ENCODE data around the gene MED9.

MED9 gene

DNA sequence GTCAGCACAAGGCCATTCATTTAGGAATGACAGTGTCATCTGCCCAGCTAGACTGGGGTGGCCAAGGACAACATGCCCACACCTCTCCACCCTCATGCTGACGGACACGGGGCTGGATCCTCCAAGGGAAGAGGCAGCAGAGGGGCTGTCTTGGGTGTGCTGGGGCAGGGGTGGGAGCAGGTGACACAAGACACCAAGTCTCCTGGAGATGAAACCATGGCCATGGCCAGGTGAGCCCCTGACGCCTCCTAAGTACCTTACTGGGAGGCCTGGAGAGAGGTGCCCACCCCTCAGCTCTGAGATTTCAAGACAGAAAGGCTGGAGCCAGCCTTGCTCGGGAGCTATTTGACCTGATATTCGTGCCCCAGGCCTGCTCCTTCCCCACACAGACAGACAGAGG lies 28.4 kb downstream of the MED9 start:
- DNase-seq = no peak

DNA sequence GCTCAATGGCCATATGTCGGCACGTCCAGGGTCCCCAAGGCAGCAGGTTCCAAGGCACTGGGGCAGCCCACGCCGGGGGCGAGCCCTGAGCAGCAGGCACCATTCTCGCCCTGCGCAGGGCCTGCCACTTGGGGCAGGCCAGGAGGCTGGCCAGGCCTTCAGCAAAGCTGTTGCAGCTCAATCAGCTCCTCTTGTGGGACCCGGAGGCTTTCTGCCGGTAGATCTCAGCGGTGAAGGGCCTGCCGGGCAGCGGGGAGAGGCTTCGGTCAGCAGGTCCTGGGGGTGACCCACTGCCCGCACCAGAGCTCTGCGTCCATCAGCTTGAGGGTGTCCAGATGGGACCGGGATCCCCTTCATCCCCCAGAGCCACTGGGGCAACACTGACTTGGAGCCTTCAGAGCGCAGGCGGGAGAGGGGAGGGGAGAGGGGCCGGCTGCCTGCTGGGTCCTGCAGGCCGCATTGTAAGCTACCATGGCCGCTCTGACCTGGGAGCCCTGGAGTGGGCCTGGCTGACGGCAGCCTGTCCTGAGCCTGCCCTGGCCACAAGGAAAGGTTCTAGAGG lies 28.9 kb downstream of the MED9 start:
- no peak for DNase-seq

DNA sequence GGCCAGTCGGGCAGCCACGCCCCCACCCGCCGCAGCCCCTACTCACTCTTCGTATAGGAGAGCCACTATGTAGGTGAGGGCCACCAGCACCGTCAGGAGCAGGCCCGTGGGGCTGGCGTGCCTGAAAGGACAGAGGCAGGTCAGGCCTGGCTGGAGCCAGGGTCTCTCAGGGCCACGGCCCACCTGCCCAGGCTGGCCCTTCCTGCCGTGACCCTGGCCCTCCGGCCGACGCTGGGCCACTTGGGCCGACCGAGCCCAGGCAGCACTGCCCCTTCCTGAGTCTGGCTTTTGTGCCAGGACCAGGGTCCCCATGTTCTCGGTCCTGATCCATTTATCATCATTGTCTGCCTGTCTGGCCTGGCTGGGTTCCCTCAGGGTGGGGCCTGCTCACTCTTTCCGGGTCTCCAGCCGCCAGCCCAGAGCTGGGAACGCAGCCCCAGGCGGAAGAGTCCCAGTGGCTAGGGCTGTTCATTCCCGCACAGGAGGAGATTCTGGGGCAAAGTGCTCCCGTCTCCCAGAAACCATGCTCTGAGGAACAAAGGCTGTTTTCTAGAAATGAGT lies 29.5 kb downstream of the MED9 start:
- DNase-seq = no peak

DNA sequence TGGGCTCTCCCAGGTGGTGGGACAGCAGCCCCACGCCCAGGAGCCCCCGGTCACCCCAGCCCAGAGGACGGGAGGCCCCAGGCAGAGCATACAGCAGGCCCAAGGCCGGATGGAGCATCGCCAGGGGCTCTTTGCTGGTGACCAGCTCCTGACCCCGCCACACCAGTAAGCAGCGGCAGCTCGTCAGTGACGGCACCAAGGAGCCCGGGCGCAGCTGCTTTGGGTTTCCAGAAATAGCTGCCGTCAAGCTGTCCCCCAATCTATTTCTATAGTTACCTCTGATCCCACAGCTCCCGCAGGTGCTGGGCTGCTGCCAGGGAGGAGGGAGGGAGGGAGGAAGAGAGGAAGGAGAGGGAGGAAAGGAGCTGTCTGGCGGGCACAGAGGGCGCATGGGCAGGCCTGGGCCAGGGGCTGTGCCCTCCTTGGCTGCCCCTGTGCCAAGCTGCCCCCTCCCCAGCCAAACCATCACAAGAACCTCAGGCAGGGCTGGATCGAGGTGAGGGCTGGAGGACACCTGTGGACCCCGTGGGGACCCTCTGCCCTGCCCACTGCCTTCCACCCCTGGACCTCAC lies 30.2 kb downstream of the MED9 start:
- DNase-seq = no peak

DNA sequence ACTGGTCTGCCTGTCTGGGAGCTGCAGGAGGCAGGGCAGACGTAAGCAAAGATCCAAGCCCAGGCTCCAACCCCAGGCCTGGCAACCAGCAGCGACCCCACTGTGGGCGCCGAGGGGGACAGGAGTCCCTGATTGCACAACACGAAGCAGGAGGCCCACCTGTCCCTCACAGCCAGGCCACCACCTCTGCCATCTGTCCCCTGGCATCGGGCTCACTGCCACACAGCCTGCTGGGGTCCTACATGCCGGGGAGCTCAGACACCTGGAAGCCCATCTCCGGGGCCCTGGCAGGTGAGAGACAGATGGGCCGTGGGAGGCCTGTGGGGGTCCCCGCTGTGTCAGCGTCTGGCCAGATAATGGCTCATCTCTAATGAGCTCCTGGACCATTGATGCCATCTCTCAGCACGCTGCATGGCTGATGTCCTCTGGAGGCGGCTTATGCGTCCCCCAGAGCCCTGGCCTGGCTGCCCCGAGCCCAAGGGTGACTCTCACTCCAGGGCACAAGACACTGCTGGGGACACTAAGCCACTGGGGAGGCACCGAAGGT lies 30.7 kb downstream of the MED9 start:
- DNase-seq = no peak

DNA sequence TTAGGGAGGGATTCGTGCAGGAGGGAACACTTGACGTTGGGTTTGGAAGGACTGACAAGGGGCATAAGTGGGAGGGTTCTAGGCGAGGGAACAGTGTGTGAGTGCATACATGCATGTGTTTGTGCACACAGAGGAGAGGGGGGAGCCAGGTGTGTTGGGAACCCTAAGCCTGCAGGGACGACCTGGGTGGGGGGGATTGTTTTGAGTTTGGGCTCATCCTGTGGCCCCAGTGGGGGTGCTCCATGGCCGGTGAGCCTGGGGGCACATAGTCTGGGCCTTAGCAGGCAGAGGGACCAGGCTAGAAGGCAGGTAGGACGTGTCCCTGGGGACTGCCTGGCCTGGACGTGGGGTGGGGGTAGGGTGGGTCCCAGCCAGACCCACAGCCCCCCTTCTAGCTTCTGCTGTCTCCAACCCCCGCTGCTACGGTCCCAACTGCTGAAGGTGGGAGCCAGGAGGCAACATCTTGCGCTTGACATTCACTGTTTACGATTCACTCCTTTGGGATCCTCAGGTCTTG lies 31.3 kb downstream of the MED9 start:
- no peak for DNase-seq

DNA sequence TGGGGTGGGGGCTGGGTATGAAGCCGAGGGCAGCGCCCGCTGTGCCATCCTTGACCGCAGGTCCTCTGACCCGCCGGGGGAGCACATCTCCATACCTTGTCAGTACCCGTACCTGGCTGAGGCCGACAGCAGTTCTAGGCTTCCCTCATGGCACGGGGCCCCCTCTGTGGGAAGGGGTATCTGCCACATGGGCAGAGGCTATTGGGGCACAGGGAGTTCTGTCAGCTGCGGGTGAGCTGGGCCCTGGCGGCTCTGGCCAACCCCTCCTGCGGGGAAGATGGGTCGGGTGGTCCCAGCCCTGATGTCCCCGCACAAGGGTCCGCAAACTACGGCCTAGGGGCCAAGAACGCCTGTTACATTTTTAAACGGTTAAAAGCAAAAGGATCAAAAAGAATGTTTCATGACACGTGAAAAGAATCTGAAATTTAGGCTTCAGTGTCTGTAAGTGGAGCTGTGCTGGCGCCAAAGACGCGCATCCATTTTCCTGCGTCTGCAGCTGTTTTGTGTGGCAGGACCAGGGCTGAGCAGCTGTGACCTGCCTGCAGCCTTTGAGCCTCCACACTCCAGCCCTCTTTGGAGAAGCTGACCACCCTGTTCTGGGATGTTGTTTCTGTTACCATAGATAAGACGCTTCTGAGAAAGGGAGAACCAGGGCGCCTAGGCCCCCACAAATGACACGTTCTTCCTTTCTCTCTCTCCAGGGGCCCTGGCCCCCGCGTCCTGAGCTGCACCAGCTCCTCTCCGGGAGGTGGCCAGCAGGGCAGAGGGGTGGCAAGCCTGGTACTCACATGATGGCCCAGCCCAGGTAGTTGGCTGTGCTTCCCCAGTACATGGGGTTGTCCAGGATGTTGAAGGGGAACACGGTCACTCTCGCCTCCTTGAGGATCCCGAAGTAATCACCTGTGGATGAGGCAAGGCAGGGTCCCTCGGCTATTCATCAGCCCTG lies 32.1 kb downstream of the MED9 start:
- no peak for DNase-seq

DNA sequence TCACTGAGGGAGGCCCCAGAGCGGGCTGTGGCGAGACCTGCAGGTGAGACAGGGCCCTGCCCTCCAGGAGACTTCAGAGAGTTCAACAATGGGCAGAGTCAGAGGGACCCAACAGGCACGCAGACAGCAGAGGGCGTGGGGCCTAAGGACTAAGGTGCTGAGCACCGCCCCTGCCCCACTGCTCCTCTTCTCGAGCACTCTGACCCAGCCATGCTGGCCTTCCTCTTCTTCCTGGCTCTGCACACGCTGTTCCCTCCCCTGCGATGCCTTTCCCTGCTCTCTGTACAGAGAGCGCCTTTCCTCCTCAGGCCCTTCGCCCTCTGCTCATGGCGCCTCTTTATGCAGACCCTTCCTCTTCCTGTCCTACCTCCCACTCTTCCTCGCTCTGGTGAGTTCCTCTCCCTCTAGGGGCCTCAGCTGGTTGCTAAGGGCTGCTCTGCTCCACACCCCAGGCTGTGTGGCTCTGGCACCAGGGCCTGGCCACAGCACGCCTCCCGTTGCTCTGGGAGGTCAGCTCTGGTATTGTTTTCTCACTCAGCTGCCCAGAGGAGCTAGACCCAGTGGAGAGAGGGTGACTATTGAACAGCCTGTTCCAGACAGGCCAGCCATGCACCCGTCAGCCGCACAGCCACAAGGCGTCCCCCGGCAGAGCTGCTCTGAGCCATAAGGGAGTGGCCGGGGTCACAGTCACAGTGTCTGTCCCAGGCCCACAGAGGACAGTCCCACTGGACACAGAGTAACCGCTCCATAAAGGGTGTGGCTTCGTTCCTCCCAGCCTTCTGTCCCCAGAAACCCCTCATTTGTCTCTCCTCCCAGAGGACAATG lies 33.0 kb downstream of the MED9 start:
- no peak for DNase-seq

DNA sequence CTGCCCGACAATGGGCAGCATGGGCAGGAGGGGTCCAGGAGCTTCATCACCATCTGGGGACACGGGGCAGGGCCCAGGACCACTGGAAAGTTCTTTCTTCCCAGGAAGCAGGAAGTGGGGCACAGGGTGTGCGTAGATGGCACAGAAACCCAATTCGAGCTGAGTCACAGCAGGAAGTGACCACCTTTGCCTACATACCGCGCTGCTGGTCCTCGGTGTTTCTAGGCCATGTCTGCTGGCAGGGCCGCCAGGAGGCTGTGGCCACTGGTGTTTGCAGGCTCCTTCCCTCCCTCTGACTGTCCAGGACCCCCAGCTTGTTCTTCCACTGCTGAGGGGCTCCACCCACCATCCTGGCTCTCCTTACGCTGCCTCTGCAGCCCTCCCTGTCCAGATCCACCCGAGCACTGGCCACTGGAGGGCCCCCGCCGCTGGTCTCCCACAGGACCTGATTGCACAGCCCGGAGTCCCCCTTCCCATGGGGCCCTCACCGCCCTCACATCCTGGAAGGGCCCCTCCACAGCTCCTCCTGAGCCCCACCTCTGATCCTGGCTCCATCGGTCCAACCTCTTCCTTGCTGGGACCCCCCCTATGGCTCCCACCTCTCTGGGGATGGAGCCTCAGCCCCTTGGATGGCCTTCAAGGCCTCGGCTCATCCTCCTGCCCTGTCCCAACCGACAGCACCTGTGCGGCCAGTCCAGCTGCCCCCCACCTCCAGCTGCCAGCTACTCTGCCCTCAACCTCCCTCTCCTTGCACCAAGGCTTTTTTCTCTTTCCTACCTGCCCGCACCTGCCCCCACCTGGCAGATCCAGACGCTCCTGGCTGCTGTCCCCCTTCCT lies 33.9 kb downstream of the MED9 start:
- no peak for DNase-seq

DNA sequence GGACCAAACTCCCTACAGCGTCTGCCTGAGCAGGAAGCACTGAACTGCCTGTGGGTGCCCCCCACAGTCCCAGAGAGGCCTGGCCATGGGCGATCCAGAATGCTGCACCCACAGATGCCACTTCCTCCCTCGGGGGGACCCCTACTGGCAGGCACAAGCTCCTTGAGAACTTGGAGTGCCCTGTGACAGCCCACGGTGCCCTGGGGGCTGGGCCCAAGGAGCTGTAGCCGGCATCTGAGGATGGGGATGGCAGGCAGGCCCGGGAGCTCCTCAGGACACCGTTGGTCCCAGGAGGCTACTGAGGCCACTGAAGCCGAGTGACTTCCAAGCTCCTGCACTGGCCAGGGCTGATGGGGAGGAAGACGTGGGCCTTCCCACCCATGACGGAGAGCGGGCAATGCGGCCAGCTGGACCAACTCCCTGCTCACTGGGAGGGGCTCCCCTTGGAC lies 34.5 kb downstream of the MED9 start:
- DNase-seq = no peak

DNA sequence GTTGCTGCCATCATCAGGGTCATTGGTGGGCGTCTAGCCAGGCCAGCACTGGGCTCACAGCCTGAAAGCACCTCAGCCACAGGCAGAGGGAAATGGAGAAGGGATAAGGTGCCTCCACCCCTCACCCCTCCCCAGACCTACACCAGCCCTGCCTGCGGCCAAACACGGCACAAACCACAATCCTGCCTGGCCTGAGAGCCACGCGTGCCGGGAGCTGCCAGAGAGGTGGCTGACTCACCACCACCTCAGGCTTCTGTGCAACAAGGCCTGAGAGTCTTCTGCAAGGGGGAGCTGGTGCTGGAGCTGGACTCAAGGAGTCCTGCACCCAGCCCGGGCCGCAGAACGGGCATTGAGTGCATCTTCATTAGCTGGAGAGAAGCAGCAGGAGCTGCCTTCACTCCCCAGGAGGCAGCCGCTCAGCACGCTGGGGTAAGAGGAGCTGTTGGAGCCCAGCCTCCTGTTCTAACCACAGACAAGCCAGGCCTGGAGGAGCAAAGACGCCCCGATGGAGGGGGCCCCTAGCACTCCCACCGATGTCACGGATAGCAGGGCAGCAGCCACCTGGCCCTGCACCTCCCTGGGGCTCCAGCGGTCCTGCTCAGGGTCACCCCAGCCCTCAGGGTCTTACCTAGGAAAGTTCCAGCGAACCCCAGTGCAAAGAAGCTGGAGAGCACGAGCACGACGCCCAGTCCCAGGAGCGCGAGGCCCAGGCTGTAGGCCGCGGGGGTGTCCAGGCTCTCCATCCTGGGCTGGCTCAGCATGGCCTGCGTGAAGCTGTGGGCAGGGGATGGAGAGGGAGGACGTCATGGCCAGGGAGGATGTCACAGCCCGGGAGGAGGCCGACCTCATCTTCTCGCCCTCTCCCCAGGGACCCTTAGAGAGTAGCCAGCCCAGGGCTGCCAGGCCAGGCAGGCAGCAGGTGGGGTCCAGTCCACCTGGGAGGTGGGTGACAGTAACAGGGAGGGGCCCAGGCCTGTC lies 35.4 kb downstream of the MED9 start:
- DNase-seq = no peak

DNA sequence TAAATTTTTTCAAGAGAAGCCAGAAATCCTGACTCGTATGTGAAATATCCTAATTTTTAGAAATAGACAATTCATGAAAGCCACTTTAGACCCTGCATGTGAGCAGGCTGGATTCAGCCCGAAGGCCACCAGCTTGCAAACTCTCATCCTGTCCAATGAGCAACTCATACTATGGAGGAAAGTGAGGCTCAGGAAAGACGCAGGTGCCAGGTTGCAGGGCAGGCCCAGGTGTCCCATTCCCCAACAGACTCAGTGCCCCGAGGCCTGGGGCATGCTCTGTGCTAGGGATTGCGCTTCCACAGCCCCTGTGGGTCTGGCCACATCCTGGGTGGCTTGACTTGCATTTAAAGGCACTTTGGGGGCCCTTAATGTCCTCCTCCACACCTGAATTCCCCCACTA lies 36.1 kb downstream of the MED9 start:
- DNase-seq = no peak

DNA sequence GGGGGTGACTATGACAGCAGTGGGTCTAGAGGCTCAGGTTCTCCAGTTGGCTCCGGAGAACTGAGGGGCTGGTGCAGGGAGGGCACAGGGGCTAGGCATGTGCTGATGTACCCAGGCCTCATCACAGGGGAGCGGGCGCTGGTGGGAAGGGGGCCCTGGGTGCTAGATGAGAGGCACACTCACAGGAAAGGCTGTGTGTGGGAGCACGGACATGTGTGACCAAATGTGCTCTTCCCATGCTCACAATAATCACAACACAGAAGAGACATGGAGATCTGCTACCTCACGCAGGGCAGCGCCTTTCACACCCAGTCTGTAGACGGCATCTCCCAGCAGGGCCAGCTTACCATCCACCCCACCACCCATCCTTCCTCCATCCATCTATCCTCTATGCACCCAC lies 36.8 kb downstream of the MED9 start:
- no peak for DNase-seq

DNA sequence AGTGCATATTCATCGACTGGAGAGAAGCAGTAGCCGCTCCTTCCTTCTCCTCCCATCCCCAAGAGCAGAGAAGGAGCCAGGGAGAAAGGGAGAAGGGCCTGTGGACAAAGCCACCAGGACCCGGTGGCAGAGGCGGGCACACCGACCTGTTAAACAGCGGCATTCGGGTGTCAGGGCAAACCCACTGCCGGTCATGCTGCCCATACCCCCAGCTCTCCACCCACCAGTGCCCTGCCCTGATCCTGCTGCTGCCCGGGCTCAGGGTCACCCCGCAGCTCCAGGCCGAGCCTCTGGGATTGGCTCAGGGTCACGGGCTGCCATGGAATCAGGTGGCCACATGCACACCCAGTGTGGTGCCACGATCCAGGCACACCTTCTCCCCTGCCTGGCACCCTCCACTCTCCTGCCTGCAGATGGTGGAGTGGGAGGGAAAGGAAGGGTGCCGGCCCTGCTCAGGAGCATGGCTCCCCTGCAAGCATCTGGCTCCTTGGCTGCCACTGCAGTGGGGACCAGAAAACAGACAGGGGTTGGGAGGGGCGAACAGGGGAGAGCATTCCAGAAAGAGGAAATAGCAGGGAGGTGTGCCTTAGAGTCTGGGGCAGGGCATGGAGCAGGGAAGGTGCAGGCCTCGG lies 37.7 kb downstream of the MED9 start:
- no peak for DNase-seq

DNA sequence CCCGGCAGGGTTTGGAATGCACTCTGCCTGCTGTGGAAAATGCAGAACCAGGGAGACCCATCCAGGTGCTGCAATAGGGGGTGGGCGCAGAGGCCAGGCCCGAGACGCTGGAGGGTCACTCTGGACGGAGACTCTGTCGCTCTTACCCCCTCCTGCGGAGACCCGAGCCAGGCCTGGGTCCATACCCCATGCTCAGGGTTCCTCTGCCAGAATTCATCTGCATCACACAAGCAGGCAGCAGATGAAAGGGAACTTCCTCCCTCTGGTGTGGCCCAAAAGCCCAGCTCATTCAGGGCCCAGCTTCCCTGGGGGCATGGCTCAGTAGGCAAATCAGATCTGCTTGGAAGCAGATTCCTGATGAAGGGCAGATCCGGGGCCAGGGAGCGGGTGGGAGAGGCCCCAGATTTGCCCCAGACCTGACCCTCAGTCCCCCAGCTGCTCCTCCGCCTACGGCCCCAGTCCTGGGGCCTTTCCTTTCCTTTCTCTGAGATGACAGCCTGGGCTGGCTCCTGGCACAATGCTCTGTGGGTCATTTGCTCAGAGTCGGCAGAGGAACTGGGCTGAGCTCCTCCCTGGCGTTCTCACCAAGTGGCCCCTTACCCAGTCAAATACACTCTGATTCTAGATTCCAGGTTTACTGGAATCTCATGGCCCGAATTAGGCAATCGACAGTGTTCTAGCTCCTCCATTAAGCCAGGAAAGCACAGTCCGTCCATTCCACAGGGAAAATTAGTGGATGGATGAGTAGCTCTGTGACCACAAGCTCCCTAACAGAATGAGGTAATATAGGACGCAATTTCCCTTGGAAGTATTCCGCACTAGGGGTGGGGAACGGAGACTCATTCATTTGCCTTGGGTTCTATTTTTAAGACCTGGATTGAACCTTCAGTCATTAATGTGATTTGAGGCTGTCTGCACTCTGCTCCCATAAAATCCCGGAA lies 38.5 kb downstream of the MED9 start:
- no peak for DNase-seq

DNA sequence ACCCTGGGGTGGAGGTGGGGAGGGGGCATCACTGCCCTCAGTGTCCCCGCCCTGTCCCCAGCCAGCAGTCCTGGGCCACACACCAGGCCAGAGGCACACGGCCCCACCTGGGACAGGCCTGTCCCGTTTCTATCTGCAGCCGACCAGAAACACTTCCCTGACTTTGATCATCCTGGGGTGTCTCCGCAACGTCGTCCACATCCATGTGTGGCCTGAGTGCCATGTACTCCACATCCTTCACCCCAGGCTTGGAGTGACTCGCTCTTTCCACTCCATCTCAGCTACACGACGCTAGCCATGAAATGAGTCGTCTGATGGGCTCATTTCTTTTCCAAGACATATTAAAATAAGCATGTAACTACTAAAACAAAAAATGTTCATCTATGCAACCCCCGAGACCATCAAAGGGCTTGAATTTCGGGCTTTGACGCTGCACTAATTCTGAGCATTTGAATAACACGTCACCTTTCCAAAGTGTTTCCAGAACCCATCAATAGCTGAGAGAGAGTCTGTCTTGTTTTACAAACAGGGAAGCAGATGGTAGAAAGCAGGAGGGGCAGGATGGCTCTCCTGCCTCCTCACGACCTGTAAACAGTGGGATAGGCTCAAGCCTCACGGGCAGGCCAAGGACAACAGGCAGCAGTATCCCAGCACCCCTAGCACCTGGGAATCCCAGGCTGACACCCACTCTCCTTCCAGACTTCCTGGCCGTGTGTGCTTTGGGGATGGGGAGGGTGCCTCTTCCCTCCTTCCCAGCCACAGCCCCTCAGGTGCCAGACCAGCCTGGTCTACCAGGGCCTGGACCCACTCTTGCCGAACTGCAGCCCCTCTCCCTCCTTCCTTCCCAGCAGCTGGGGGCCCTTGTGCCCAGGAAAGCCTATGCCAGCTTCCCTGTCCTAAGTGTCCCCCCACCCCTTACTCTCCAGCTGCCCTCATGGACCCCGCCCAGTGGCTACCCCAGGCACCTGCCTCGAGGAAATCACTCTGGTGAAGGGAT lies 39.4 kb downstream of the MED9 start:
- no peak for DNase-seq

Data from central memory CD4-positive, alpha-beta T cell (primary cell).